GM20000 (cell line): ENCODE measurements around the gene ACAD10.
"Not testable (repeated sequence)": the region's sequence is repeated elsewhere in the genome, so short reads cannot be mapped to it uniquely, and the experiment has no call there.

Source experiments
- DNase-seq: peaks from one replicate; pipeline ENCODE4 v3.0.0; 2012; ENCODE audit warnings: low spot score
- CTCF ChIP-seq: IDR thresholded peaks from 2 replicates; pipeline ENCODE4 v1.5.1; 2012; ENCODE audit warnings: mild to moderate bottlenecking, control low read depth; ENCODE audit errors: extremely low read depth, missing control alignments

Gene ACAD10

DNA sequence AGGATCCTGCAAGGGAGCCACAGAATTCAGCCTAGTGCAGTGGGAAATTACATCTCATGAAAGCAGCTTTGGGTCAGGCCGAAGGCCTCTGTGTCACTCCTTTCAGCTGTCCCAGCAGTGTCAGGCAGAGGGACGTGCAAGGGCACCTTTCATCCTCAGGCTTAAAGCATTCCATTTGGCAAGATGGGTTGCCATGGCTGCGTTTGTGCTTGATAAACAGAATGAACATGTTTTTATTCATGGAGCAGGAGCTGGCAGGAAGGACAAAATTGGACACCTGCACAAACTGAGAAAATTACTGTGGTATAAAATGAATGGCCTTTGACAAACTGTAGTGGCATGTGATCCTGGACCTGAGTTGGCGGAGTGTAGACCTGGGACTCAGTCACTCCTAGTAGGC, 29.4 kb downstream of the ACAD10 start:
- TF ChIP-seq CTCF, result no peak
- DNase-seq, result no peak

DNA sequence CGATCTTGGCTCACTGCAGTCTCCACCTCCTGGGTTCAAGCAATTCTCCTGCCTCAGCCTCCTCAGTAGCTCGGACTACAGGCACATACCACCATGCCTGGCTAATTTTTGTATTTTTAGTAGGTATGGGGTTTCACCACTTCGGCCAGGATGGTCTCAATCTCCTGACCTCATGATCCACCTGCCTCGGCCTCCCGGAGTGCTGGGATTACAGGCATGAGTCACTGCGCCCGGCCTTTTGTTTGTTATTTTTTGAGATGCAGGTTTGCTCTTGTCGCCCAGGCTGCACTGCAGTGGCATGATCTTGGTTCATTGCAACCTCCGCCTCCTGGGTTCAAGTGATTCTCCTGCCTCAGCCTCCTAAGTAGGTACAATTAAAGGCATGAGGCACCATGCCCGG, 33.5 kb downstream of the ACAD10 start:
- DNase-seq, result not testable (repeated sequence)

DNA sequence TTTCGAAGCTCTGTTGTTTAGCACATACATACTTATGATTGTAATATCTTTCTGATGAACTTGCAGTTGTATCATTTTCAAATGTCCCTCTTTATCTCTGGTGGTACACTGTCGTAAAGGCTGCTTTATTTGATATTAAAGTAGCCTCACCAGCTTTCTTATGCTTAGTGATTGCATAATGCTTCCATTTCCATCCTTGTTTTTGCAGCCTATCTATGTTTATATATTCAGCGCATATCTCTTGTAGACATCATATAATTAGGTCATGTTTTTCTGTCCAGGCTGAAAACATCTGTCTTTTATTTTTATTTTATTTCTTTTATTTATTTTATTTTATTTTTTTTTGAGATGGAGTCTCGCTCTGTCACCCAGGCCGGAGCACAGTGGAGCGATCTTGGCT, 34.6 kb downstream of the ACAD10 start:
- TF ChIP-seq CTCF, result no peak
- no peak for DNase-seq

DNA sequence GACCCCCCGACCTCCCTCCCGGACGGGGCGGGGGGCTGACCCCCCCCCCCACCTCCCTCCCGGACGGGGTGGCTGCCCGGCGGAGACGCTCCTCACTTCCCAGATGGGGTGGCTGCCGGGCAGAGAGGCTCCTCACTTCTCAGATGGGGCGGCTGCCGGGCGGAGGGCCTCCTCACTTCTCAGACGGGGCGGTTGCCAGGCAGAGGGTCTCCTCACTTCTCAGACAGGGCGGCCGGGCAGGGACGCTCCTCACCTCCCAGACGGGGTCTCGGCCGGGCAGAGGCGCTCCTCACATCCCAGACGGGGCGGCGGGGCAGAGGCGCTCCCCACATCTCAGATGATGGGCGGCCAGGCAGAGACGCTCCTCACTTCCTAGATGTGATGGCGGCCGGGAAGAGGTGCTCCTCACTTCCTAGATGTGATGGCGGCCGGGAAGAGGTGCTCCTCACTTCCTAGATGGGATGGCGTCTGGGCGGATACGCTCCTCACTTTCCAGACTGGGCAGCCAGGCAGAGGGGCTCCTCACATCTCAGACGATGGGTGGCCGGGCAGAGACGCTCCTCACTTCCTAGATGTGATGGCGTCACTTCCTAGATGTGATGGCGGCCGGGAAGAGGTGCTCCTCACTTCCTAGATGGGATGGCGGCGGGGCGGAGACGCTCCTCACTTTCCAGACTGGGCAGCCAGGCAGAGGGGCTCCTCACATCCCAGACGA, 38.0 kb downstream of the ACAD10 start:
- DNase-seq, result not testable (repeated sequence)

DNA sequence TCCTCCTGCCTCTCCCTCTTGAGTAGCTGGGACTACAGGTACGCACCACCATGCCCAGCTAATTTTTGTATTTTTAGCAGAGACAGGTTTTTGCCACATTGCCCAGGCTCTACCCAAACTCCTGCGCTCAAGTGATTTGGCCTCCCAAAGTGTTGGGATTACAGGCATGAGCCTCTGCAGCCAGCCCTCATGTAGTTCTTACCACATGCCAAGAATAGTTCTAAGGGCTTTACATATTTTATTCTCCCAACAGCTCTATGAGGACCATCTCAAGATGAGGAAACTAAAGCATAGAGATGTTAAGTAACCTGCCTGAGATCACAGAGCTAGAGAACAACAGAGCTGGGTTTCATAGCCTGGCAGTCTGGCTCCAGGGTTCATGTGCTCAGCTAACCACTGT, 42.9 kb downstream of the ACAD10 start:
- no peak for DNase-seq
- no peak for TF ChIP-seq CTCF

GRCh38 chr12:111730420-111730819, 44.6 kb downstream of the ACAD10 start:
- DNase-seq, result no peak
- no peak for TF ChIP-seq CTCF

DNA sequence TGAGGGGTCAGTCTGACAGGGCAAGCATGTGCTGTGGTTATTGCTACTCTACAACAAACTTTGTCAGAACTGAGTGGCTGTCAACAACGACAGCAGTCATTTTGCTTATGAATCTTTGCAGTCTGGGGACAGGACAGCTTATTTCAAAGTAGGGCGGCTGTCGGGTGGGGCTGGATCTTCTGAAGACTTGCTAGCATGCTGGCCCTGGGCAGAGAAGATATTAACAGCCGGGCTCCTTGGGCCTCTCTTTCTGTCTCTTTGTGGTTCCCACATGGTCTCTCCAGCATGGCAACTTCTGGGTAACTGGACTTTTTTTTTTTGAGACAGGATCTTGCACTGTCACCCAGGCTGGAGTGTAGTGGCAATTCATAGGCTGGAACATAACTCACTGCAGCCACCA, 46.9 kb downstream of the ACAD10 start:
- no peak for TF ChIP-seq CTCF
- DNase-seq, result no peak

GRCh38 chr12:111733340-111733915, 47.6 kb downstream of the ACAD10 start:
- no peak for TF ChIP-seq CTCF
- no peak for DNase-seq

DNA sequence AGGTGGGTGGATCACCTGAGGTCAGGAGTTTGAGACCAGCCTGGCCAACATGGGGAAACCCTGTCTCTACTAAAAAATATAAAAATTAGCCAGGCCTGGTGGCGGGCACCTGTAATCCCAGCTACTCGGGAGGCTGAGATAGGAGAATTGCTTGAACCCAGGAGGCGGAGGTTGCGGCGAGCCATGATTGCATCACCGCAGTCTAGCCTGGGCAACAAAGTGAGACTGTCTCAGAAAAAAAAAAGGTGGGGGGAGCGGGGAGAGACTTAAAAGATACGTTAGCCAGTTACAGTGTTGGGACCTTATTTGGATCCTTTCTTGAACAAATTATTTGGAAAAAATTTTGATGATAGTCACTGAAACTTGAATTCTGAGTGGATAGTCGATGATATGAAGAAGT, 53.7 kb downstream of the ACAD10 start:
- not testable (repeated sequence) for DNase-seq
